Chondrocyte (in vitro differentiated cells): ENCODE results near the gene KIAA2012. TPM values are rescaled to one million over a fixed set of nuclear protein-coding genes. Genes with fewer than 3 reads are reported as not detected.

Experiments
- DNase-seq: peaks from one replicate; pipeline ENCODE4 v3.0.0; 2021; ENCODE audit warnings: mixed read lengths, low spot score
- H3K27ac Mint-ChIP-seq: one replicate; pipeline ENCODE4 v1.8.0; 2021; ENCODE audit warnings: mild to moderate bottlenecking, moderate library complexity, mixed read lengths; ENCODE audit not compliant: unreplicated experiment
- H3K27me3 Mint-ChIP-seq: 2 replicates; pipeline ENCODE4 v1.8.0; 2021; ENCODE audit warnings: low read depth, mixed read lengths
- H3K36me3 Mint-ChIP-seq: 2 replicates; pipeline ENCODE4 v1.8.0; 2021; ENCODE audit warnings: low read depth, mixed read lengths
- H3K4me1 Mint-ChIP-seq: 2 replicates; pipeline ENCODE4 v1.8.0; 2021; ENCODE audit warnings: low read depth, mild to moderate bottlenecking, mixed read lengths
- H3K4me3 Mint-ChIP-seq: one replicate; pipeline ENCODE4 v1.8.0; 2021; ENCODE audit warnings: mild to moderate bottlenecking, moderate library complexity, mixed read lengths; ENCODE audit not compliant: unreplicated experiment
- H3K9me3 Mint-ChIP-seq: 2 replicates; pipeline ENCODE4 v1.8.0; 2021; ENCODE audit warnings: low read depth, mixed read lengths
- total RNA-seq: library from RNA; stranded (reverse); gene quantifications from 3 replicates; pipeline ENCODE4 v1.2.1, GENCODE V29; 2021
- TF ChIP-seq, protein P1 (sequence below): fragments of 200-600 bp; sonication (generic); IDR thresholded peaks from 2 replicates; pipeline ENCODE4 v1.5.0; 2021; ENCODE audit warnings: antibody characterized with exemption, mild to moderate bottlenecking, moderate library complexity

The KIAA2012 gene
- total RNA-seq, 1 donor from 2014 or later = not detected

DNA sequence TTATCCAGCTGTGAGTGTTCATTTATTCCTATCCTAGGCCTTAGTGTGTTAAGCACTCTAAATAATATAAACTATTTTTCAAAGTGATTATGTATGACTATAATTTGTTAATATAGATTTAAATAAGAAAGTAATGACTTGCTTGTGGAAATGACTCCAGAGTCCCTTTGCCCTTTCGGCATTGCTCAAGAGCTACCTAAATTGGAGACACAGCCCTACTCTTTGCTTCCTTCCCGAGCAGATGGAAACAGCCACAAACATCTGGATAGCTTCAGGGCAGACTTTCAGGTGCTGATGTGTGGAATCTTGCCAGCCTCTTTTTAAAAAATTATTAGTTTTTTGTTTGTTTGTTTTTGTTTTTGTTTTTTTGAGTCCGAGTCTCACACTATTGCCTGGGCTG lies 121.4 kb downstream of the KIAA2012 start:
- DNase-seq = no peak
- TF ChIP-seq, protein P1, sequence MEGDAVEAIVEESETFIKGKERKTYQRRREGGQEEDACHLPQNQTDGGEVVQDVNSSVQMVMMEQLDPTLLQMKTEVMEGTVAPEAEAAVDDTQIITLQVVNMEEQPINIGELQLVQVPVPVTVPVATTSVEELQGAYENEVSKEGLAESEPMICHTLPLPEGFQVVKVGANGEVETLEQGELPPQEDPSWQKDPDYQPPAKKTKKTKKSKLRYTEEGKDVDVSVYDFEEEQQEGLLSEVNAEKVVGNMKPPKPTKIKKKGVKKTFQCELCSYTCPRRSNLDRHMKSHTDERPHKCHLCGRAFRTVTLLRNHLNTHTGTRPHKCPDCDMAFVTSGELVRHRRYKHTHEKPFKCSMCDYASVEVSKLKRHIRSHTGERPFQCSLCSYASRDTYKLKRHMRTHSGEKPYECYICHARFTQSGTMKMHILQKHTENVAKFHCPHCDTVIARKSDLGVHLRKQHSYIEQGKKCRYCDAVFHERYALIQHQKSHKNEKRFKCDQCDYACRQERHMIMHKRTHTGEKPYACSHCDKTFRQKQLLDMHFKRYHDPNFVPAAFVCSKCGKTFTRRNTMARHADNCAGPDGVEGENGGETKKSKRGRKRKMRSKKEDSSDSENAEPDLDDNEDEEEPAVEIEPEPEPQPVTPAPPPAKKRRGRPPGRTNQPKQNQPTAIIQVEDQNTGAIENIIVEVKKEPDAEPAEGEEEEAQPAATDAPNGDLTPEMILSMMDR = no peak
- Mint-ChIP-seq H3K4me1 (peaks cover 4% of the 10 kb centered on the region), H3K27ac (no peak overlapping the region), H3K36me3 (no peaks in the 10 kb centered on the region), H3K27me3 (no peaks in the 10 kb centered on the region), H3K4me3 (no peak overlapping the region), H3K9me3 (no peaks in the 10 kb centered on the region)

DNA sequence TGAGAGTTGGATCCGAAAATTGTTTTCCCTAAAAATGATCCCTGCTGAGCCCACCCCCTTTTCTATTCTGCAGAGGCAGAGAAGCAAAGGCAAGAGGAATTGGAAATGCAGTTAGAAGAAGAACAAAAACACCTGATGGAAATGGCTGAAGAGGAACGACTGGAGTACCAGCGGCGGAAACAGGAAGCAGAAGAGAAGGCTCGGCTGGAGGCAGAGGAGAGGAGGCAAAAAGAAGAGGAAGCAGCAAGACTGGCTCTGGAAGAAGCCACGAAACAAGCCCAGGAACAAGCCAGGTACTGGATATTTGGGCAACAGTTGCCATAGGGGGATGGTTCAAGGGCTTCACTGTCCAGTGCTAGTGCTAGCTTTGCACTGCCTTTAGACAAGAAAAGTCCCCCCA lies 123.7 kb downstream of the KIAA2012 start:
- Mint-ChIP-seq H3K4me3 (no peak overlapping the region), H3K27ac (no peak overlapping the region), H3K36me3 (peaks cover 1% of the 10 kb centered on the region), H3K4me1 (peaks cover 4% of the 10 kb centered on the region), H3K27me3 (no peaks in the 10 kb centered on the region), H3K9me3 (no peaks in the 10 kb centered on the region)
- TF ChIP-seq, protein P1 = no peak
- no peak for DNase-seq

DNA sequence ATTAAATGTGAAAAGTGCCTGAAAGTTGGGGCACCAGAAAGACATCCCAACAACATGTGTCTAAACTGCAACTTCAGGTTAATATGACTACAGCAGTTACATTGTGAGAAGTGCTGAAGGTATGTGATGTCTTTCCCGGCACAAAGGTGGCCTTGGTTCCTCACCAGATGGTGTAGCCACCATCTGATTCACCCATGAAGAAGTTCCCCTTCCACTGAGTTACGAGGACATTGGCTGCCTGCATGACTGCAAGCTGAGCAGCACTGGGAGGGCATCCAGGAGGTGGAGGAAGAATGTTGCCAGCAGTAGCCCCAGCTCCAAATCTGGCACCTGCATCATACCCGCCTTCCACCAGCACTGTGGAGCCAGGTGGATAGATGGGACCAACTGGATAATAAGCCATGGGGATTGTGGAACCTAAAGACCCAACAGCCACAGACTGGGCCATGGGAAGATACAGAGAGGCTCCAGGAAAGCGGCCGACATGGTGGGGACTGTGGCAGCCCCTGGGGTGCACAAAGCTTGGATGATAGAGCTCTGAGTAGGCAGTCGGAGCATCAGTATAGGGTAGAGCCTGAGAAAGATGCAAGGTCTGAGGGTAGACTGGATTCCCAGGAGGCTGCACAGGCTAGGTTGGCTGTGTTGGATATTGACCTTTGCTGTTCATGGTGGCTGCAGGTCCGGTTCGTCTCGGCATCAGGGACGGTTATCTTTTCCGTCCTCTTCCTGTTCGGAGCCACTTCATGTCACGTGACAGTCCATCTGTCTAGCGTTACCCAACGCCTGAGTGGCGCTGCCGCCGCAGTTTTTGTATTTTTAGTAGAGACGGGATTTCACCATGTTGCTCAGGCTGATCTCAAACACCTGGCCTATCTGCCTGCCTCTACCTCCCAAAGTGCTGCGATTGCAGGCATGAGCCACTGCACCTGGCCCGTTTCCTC lies 128.4 kb downstream of the KIAA2012 start:
- no peaks in the 10 kb centered on the region for H3K9me3 Mint-ChIP-seq
- H3K4me1 Mint-ChIP-seq = no peaks in the 10 kb centered on the region
- H3K27ac Mint-ChIP-seq = no peak overlapping the region
- TF ChIP-seq, protein P1 = no peak
- peaks cover 10% of the 10 kb centered on the region for H3K36me3 Mint-ChIP-seq
- H3K4me3 Mint-ChIP-seq = no peak overlapping the region
- H3K27me3 Mint-ChIP-seq = no peaks in the 10 kb centered on the region
- DNase-seq = no peak

DNA sequence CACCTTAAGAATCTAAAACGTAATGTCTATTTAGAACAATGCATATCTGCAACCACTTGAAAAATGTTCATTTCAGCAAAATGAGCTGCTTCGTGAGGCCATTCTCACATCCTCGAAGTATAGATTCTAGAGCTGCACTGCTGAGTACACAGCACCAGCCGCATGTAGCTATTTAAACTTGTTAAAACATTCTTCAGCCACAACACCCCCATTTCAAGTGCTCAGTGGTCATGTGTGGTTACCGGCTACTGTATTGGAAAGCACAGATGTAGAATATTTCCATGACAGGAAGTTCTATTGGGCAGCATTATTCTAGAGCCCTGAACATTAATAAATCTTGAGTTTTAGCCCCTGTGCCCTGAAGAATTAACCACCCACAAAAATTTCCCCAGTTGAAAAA lies 130.3 kb downstream of the KIAA2012 start:
- TF ChIP-seq, protein P1 = no peak
- H3K9me3 Mint-ChIP-seq = no peaks in the 10 kb centered on the region
- H3K4me1 Mint-ChIP-seq = no peaks in the 10 kb centered on the region
- H3K36me3 Mint-ChIP-seq = peaks cover 16% of the 10 kb centered on the region
- H3K27ac Mint-ChIP-seq = no peak overlapping the region
- no peak for DNase-seq
- H3K27me3 Mint-ChIP-seq = no peaks in the 10 kb centered on the region
- no peak overlapping the region for H3K4me3 Mint-ChIP-seq

DNA sequence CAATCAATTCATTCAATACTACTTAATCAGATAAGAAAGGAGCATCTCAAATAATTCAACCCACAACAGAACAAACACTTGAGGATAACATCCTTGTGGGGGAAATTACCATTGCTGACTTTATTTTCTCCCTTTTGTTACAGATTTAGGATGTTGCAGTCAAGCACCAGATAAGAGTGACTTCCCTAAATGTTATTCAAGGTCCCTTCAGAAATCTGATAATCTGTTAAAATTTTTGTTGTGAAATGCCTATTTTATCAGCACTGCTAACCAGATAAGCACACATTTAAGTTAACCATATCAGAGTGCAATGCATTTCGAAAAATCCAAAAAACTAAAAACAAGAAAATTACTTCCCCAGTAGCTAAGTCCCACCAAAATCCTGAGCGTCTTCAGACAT lies 131.8 kb downstream of the KIAA2012 start:
- H3K27me3 Mint-ChIP-seq = no peaks in the 10 kb centered on the region
- H3K36me3 Mint-ChIP-seq = peaks cover 16% of the 10 kb centered on the region
- no peaks in the 10 kb centered on the region for H3K9me3 Mint-ChIP-seq
- no peak overlapping the region for H3K27ac Mint-ChIP-seq
- TF ChIP-seq, protein P1 = no peak
- H3K4me1 Mint-ChIP-seq = no peaks in the 10 kb centered on the region
- no peak for DNase-seq
- no peak overlapping the region for H3K4me3 Mint-ChIP-seq
